Stimulated activated CD4-positive, alpha-beta T cell treated with anti-CD3 and anti-CD28 coated beads, Interleukin-15, amount 100 ng/mL, for 1 hour (primary cell): ENCODE data around the gene GPA33.

Experiments
- DNase-seq, 2 donors: peaks; one replicate each; pipeline ENCODE4 v3.0.0-alpha.2; 2020; ENCODE audit warnings: low read depth in 1 of 2, low spot score in 1 of 2

The GPA33 gene

GRCh38 chr1:167118188-167118587, 28.0 kb upstream of the GPA33 start:
- no peak for DNase-seq

- no peak for DNase-seq
Observed at GRCh38 chr1:167117225-167117624, 27.0 kb upstream of the GPA33 start.

GRCh38 chr1:167116174-167116573, 26.0 kb upstream of the GPA33 start:
- DNase-seq, result no peak

- DNase-seq, result no peak
Observed at GRCh38 chr1:167115655-167116054, 25.5 kb upstream of the GPA33 start.

- DNase-seq, result no peak
Observed at GRCh38 chr1:167114725-167115124, 24.5 kb upstream of the GPA33 start.

GRCh38 chr1:167111868-167112709, 21.9 kb upstream of the GPA33 start:
- no peak for DNase-seq

- DNase-seq, result no peak
Observed at GRCh38 chr1:167110586-167110985, 20.4 kb upstream of the GPA33 start.

- DNase-seq, result no peak
Observed at GRCh38 chr1:167109125-167109524, 18.9 kb upstream of the GPA33 start.

- DNase-seq, result no peak
Observed at GRCh38 chr1:167107456-167107855, 17.3 kb upstream of the GPA33 start.

- no peak for DNase-seq
Observed at GRCh38 chr1:167106119-167106461, 15.9 kb upstream of the GPA33 start.

GRCh38 chr1:167105271-167106118, 15.3 kb upstream of the GPA33 start:
- no peak for DNase-seq

- no peak for DNase-seq
Observed at GRCh38 chr1:167104256-167104633, 14.1 kb upstream of the GPA33 start.

GRCh38 chr1:167102906-167103573, 12.9 kb upstream of the GPA33 start:
- no peak for DNase-seq

- no peak for DNase-seq
Observed at GRCh38 chr1:167101754-167102153, 11.6 kb upstream of the GPA33 start.

GRCh38 chr1:167100730-167101129, 10.6 kb upstream of the GPA33 start:
- DNase-seq, result no peak

- no peak for DNase-seq
Observed at GRCh38 chr1:167099851-167100250, 9.7 kb upstream of the GPA33 start.

- DNase-seq, result no peak
Observed at GRCh38 chr1:167095368-167095767, 5.2 kb upstream of the GPA33 start.

GRCh38 chr1:167094690-167095089, 4.5 kb upstream of the GPA33 start:
- no peak for DNase-seq

GRCh38 chr1:167093846-167094516, 3.8 kb upstream of the GPA33 start, which contains the start of gene STYXL2:
TSS of gene STYXL2 (plus strand) at chr1:167094075. CDS start at chr1:167094850, 775 bp downstream.
- DNase-seq, result no peak

- DNase-seq, result no peak
Observed at GRCh38 chr1:167092653-167093052, 2.5 kb upstream of the GPA33 start.

- no peak for DNase-seq
Observed at GRCh38 chr1:167089939-167090313, 251 bp downstream of the GPA33 start.
